ENCODE results near the gene FOXK1.
"Not testable (repeated sequence)": the region's sequence is repeated elsewhere in the genome, so short reads cannot be mapped to it uniquely, and the experiment has no call there.

DNA sequence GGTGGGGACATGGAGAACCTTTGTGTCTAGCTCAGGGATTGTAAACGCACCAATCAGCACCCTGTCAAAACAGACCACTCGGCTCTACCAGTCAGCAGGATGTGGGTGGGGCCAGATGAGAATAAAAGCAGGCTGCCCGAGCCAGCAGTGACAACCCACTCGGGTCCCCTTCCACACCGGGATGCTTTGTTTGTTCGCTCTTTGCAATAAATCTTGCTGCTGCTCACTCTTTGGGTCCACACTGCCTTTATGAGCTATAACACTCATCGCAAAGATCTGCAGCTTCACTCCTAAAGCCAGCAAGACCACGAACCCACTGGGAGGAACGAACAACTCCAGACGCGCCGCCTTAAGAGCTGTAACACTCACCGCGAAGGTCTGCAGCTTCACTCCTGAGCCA is 112.1 kb downstream of the FOXK1 start:
- not testable (repeated sequence) for TF ChIP-seq FOXA1 (IDR thresholded peaks at IDR 0.05); SUZ12 (IDR thresholded peaks at IDR 0.05); FOXM1 (IDR thresholded peaks at IDR 0.05; ENCODE audit: borderline replicate concordance); LEF1 (IDR thresholded peaks at IDR 0.05; ENCODE audit: borderline replicate concordance); TARDBP (IDR thresholded peaks at IDR 0.05); ARNT (IDR thresholded peaks at IDR 0.05); SP1 (IDR thresholded peaks at IDR 0.05); HDGF (IDR thresholded peaks at IDR 0.05; ENCODE audit: borderline replicate concordance); NFRKB (IDR thresholded peaks at IDR 0.05); BHLHE40 (IDR thresholded peaks at IDR 0.05; ENCODE audit: borderline replicate concordance); ZNF384 (IDR thresholded peaks at IDR 0.05)

All from HEK293T (cell line).